ENCODE results near the gene CAPN3.
A peak's percentile ranks its signal among the peaks of the same experiment; 100 is the strongest.

Gene CAPN3

DNA sequence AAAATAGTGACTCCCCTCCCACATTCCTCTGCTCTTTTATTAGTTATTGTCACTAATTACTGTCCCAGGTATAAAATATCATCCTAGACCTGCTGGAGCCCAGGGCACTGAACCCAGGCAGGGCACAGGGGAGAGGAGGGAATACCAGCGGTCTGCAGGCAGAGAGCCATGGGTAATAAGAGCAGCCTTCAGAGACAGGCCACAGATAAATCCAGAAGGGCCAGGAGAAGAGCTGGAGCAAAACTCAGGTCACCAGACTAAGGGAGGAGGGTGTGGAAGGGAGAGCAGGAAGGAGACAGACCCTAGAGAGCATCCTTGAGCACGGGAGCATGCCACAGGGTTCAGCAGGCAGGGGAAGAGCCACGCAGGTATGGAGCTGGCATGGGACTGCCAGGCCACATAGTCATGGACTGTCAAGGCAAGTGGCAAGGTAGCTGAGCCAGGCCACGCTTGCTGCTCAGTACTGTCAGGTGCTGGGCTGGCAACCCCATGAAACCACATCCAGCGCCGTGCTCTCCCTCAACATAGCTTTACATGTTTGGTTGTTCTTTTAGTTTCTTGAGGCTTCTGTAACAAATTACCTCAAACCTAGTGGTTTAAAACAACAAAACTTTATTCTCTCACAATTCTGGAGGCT is 15.6 kb upstream of the CAPN3 start:
- TF ChIP-seq, protein P1, sequence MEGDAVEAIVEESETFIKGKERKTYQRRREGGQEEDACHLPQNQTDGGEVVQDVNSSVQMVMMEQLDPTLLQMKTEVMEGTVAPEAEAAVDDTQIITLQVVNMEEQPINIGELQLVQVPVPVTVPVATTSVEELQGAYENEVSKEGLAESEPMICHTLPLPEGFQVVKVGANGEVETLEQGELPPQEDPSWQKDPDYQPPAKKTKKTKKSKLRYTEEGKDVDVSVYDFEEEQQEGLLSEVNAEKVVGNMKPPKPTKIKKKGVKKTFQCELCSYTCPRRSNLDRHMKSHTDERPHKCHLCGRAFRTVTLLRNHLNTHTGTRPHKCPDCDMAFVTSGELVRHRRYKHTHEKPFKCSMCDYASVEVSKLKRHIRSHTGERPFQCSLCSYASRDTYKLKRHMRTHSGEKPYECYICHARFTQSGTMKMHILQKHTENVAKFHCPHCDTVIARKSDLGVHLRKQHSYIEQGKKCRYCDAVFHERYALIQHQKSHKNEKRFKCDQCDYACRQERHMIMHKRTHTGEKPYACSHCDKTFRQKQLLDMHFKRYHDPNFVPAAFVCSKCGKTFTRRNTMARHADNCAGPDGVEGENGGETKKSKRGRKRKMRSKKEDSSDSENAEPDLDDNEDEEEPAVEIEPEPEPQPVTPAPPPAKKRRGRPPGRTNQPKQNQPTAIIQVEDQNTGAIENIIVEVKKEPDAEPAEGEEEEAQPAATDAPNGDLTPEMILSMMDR (IDR thresholded peaks at IDR 0.05; ENCODE audit: insufficient read depth, low read depth, low read length, missing control alignments): no peak

DNA sequence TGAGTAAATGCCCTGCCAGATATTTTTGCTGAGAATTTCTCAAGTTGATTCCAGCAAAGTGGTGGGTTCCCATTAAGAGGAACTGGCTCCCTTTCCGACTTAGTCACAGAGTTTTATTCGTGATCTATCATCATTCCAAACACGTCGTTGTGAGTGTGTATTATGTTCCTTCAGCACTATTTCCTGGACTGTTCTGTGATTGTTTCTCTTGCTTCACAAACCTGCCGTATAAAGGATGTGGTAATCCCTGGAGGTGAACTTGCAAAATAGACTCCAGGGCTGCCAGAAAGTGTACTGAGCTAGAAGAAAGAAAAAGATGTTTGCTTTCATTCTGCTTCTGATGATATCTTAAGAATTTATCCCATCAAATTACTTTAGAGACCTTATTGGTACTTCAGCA is 14.5 kb upstream of the CAPN3 start:
- DNase-seq (ENCODE audit: low read depth): peak; percentile 82
- no peak overlapping the region for H3K4me3 ChIP-seq (ENCODE audit: low read length)
- TF ChIP-seq, protein P1 (IDR thresholded peaks at IDR 0.05; ENCODE audit: insufficient read depth, low read depth, low read length, missing control alignments): no peak

More for the DNA sequence above, 15.6 kb upstream of the CAPN3 start:
- no peak for DNase-seq (ENCODE audit: low read depth)
- H3K4me3 ChIP-seq (ENCODE audit: low read length): no peak overlapping the region

DNA sequence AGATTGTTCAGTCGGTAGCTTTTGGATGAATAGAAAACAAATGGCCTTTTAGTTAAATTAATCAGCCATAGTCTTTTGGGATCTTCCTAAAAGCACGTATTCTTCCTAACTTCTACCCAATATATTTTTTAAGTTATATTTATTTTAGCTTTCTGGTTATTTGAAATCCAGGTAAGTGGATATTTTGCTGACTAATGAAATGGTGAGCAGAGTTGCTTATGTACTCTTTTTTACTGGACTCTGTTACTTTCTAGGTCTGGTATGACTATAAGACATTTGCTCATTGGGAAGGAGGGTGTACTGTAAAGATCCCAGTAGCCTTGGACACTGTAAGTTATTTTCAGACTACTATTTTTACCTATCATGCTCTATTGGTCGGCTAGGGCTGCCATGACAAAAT is 13.8 kb upstream of the CAPN3 start:
- TF ChIP-seq, protein P1 (IDR thresholded peaks at IDR 0.05; ENCODE audit: insufficient read depth, low read depth, low read length, missing control alignments): no peak
- DNase-seq (ENCODE audit: low read depth): no peak
- no peak overlapping the region for H3K4me3 ChIP-seq (ENCODE audit: low read length)

DNA sequence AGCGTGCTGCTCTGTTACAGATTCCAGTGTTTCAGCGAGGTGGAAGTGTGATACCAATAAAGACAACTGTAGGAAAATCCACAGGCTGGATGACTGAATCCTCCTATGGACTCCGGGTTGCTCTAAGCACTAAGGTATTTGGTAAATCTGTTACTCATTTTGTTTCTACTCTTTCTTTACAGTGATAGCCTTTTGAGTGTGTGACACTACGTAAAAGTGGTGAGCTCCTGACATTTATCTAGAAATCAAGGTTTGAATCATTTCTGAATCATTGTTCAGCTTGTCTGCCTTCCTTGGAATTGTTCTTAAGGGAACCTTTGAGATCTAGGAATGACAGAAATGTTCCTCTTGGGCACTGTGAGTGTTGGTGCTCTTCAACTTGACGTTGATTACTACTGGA is 11.2 kb upstream of the CAPN3 start:
- no peak overlapping the region for H3K4me3 ChIP-seq (ENCODE audit: low read length)
- peak; percentile 16 for DNase-seq (ENCODE audit: low read depth)
- TF ChIP-seq, protein P1 (IDR thresholded peaks at IDR 0.05; ENCODE audit: insufficient read depth, low read depth, low read length, missing control alignments): no peak

- TF ChIP-seq, protein P1 (IDR thresholded peaks at IDR 0.05; ENCODE audit: insufficient read depth, low read depth, low read length, missing control alignments): no peak
- no peak for DNase-seq (ENCODE audit: low read depth)
- H3K4me3 ChIP-seq (ENCODE audit: low read length): no peak overlapping the region
Measured at GRCh38 chr15:42349186-42349585, 10.1 kb upstream of the CAPN3 start.

DNA sequence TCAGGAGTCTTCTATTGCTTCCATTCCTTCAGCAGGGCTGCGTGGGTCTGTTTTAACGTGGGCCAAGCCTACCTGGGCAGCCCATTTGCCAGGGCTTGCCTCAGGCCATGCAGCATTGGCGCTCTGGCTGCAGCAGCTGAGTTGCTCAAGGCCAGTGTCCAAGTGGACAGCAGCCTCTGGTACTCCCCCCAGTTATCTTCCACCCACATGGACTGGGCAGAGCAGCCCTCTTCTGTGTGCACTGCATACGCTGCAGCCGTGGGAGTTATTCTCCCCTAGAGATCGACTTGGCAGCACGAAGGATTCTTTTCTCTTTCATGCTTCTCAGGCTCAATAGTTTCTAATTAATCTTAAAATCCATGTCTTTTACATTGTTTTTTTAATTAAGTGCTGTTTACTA is 6.9 kb upstream of the CAPN3 start:
- no peak overlapping the region for H3K4me3 ChIP-seq (ENCODE audit: low read length)
- no peak for DNase-seq (ENCODE audit: low read depth)
- TF ChIP-seq, protein P1 (IDR thresholded peaks at IDR 0.05; ENCODE audit: insufficient read depth, low read depth, low read length, missing control alignments): no peak

GRCh38 chr15:42353061-42353460 is 6.2 kb upstream of the CAPN3 start:
- DNase-seq (ENCODE audit: low read depth): no peak
- TF ChIP-seq, protein P1 (IDR thresholded peaks at IDR 0.05; ENCODE audit: insufficient read depth, low read depth, low read length, missing control alignments): no peak
- H3K4me3 ChIP-seq (ENCODE audit: low read length): no peak overlapping the region

All from epithelial cell of esophagus (primary cell).